Measurements from ENCODE around the gene SLC6A18.
"Not testable (repeated sequence)": the region's sequence is repeated elsewhere in the genome, so short reads cannot be mapped to it uniquely, and the experiment has no call there.

The SLC6A18 gene

GRCh38 chr5:1270933-1271914 is 46.0 kb downstream of the SLC6A18 start:
- H3K4me1 Mint-ChIP-seq (ENCODE audit: low read depth), result peaks cover 14% of the 10 kb centered on the region
- H3K27me3 Mint-ChIP-seq, result no peaks in the 10 kb centered on the region
- no peaks in the 10 kb centered on the region for H3K36me3 Mint-ChIP-seq
- no peaks in the 10 kb centered on the region for H3K9me3 Mint-ChIP-seq (ENCODE audit: low read depth)
- no peak overlapping the region for H3K4me3 Mint-ChIP-seq
- no peak overlapping the region for H3K27ac Mint-ChIP-seq

- no peaks in the 10 kb centered on the region for H3K36me3 Mint-ChIP-seq
- H3K4me1 Mint-ChIP-seq (ENCODE audit: low read depth), result peaks cover 14% of the 10 kb centered on the region
- H3K9me3 Mint-ChIP-seq (ENCODE audit: low read depth), result no peaks in the 10 kb centered on the region
- H3K27me3 Mint-ChIP-seq, result no peaks in the 10 kb centered on the region
- no peak overlapping the region for H3K4me3 Mint-ChIP-seq
- H3K27ac Mint-ChIP-seq, result no peak overlapping the region
Observed at GRCh38 chr5:1272201-1272600, 47.0 kb downstream of the SLC6A18 start.

- Mint-ChIP-seq H3K27me3 (no peaks in the 10 kb centered on the region), H3K27ac (no peak overlapping the region), H3K36me3 (peaks cover 4% of the 10 kb centered on the region), H3K9me3 (ENCODE audit: low read depth) (no peaks in the 10 kb centered on the region), H3K4me1 (ENCODE audit: low read depth) (peaks cover 5% of the 10 kb centered on the region), H3K4me3 (no peak overlapping the region)
Observed at GRCh38 chr5:1273745-1274144, 48.6 kb downstream of the SLC6A18 start.

GRCh38 chr5:1274471-1274870 is 49.3 kb downstream of the SLC6A18 start:
- no peaks in the 10 kb centered on the region for H3K4me1 Mint-ChIP-seq (ENCODE audit: low read depth)
- H3K4me3 Mint-ChIP-seq, result no peak overlapping the region
- no peaks in the 10 kb centered on the region for H3K9me3 Mint-ChIP-seq (ENCODE audit: low read depth)
- H3K27ac Mint-ChIP-seq, result no peak overlapping the region
- peaks cover 4% of the 10 kb centered on the region for H3K36me3 Mint-ChIP-seq
- H3K27me3 Mint-ChIP-seq, result no peaks in the 10 kb centered on the region

- H3K27me3 Mint-ChIP-seq; H3K4me3 Mint-ChIP-seq; H3K27ac Mint-ChIP-seq; H3K4me1 Mint-ChIP-seq (ENCODE audit: low read depth); H3K36me3 Mint-ChIP-seq; H3K9me3 Mint-ChIP-seq (ENCODE audit: low read depth): not testable (repeated sequence)
Observed at GRCh38 chr5:1275397-1276391, 50.5 kb downstream of the SLC6A18 start.

- H3K27ac Mint-ChIP-seq, result no peak overlapping the region
- no peak overlapping the region for H3K4me3 Mint-ChIP-seq
- peaks cover 6% of the 10 kb centered on the region for H3K36me3 Mint-ChIP-seq
- no peaks in the 10 kb centered on the region for H3K9me3 Mint-ChIP-seq (ENCODE audit: low read depth)
- H3K27me3 Mint-ChIP-seq, result no peaks in the 10 kb centered on the region
- no peaks in the 10 kb centered on the region for H3K4me1 Mint-ChIP-seq (ENCODE audit: low read depth)
Observed at GRCh38 chr5:1276930-1277329, 51.7 kb downstream of the SLC6A18 start.

GRCh38 chr5:1277331-1277730 is 52.1 kb downstream of the SLC6A18 start:
- Mint-ChIP-seq H3K4me1 (ENCODE audit: low read depth) (no peaks in the 10 kb centered on the region), H3K4me3 (no peak overlapping the region), H3K27me3 (no peaks in the 10 kb centered on the region), H3K9me3 (ENCODE audit: low read depth) (no peaks in the 10 kb centered on the region), H3K36me3 (peaks cover 6% of the 10 kb centered on the region), H3K27ac (no peak overlapping the region)

GRCh38 chr5:1277781-1278180 is 52.6 kb downstream of the SLC6A18 start:
- Mint-ChIP-seq H3K4me3 (no peak overlapping the region), H3K4me1 (ENCODE audit: low read depth) (no peaks in the 10 kb centered on the region), H3K27ac (no peak overlapping the region), H3K36me3 (peaks cover 6% of the 10 kb centered on the region), H3K9me3 (ENCODE audit: low read depth) (no peaks in the 10 kb centered on the region), H3K27me3 (no peaks in the 10 kb centered on the region)

- no peaks in the 10 kb centered on the region for H3K27me3 Mint-ChIP-seq
- peaks cover 6% of the 10 kb centered on the region for H3K36me3 Mint-ChIP-seq
- no peaks in the 10 kb centered on the region for H3K9me3 Mint-ChIP-seq (ENCODE audit: low read depth)
- no peaks in the 10 kb centered on the region for H3K4me1 Mint-ChIP-seq (ENCODE audit: low read depth)
- H3K27ac Mint-ChIP-seq, result no peak overlapping the region
- no peak overlapping the region for H3K4me3 Mint-ChIP-seq
Observed at GRCh38 chr5:1278216-1278615, 53.0 kb downstream of the SLC6A18 start.

- H3K27ac Mint-ChIP-seq, result no peak overlapping the region
- H3K4me3 Mint-ChIP-seq, result no peak overlapping the region
- H3K9me3 Mint-ChIP-seq (ENCODE audit: low read depth), result no peaks in the 10 kb centered on the region
- no peaks in the 10 kb centered on the region for H3K27me3 Mint-ChIP-seq
- no peaks in the 10 kb centered on the region for H3K4me1 Mint-ChIP-seq (ENCODE audit: low read depth)
- H3K36me3 Mint-ChIP-seq, result peaks cover 6% of the 10 kb centered on the region
Observed at GRCh38 chr5:1278656-1279442, 53.7 kb downstream of the SLC6A18 start.

- Mint-ChIP-seq H3K9me3 (ENCODE audit: low read depth) (no peaks in the 10 kb centered on the region), H3K4me3 (no peak overlapping the region), H3K36me3 (peaks cover 6% of the 10 kb centered on the region), H3K4me1 (ENCODE audit: low read depth) (no peaks in the 10 kb centered on the region), H3K27ac (no peak overlapping the region), H3K27me3 (no peaks in the 10 kb centered on the region)
Observed at GRCh38 chr5:1279443-1280151, 54.4 kb downstream of the SLC6A18 start.

GRCh38 chr5:1280177-1281037 is 55.2 kb downstream of the SLC6A18 start:
- no peak overlapping the region for H3K4me3 Mint-ChIP-seq
- peaks cover 6% of the 10 kb centered on the region for H3K36me3 Mint-ChIP-seq
- H3K27me3 Mint-ChIP-seq, result no peaks in the 10 kb centered on the region
- H3K9me3 Mint-ChIP-seq (ENCODE audit: low read depth), result no peaks in the 10 kb centered on the region
- no peak overlapping the region for H3K27ac Mint-ChIP-seq
- H3K4me1 Mint-ChIP-seq (ENCODE audit: low read depth), result no peaks in the 10 kb centered on the region

Measured in activated naive CD8-positive, alpha-beta T cell (primary cell).